Measurements from ENCODE around the gene KCTD16.
A peak's percentile ranks its signal among the peaks of the same experiment; 100 is the strongest.

Gene KCTD16

GRCh38 chr5:144167998-144168397, 2.7 kb upstream of the KCTD16 start:
- no peak for DNase-seq

GRCh38 chr5:144169904-144170275, 783 bp upstream of the KCTD16 start:
- no peak for DNase-seq

GRCh38 chr5:144173766-144174165, 3.1 kb downstream of the KCTD16 start:
- DNase-seq, result no peak

GRCh38 chr5:144177548-144177947, 6.9 kb downstream of the KCTD16 start:
- DNase-seq, result no peak

- no peak for DNase-seq
These were observed 8.6 kb downstream of the KCTD16 start for GRCh38 chr5:144179226-144179625.

GRCh38 chr5:144183254-144183889, 12.7 kb downstream of the KCTD16 start:
- DNase-seq, result no peak

- peak; percentile 49 for DNase-seq
These were observed 17.1 kb downstream of the KCTD16 start for GRCh38 chr5:144187699-144188294.

- peak; percentile 59 for DNase-seq
These were observed 19.2 kb downstream of the KCTD16 start for GRCh38 chr5:144189800-144190429.

- no peak for DNase-seq
These were observed 20.9 kb downstream of the KCTD16 start for GRCh38 chr5:144191531-144191930.

- DNase-seq, result no peak
These were observed 21.3 kb downstream of the KCTD16 start for GRCh38 chr5:144191998-144192397.

- no peak for DNase-seq
These were observed 22.0 kb downstream of the KCTD16 start for GRCh38 chr5:144192661-144193060.

GRCh38 chr5:144194144-144194543, 23.5 kb downstream of the KCTD16 start:
- no peak for DNase-seq

GRCh38 chr5:144195448-144195847, 24.8 kb downstream of the KCTD16 start:
- no peak for DNase-seq

GRCh38 chr5:144196612-144197011, 25.9 kb downstream of the KCTD16 start:
- no peak for DNase-seq

GRCh38 chr5:144198386-144198785, 27.7 kb downstream of the KCTD16 start:
- DNase-seq, result no peak

- DNase-seq, result no peak
These were observed 30.9 kb downstream of the KCTD16 start for GRCh38 chr5:144201588-144201987.

- no peak for DNase-seq
These were observed 31.4 kb downstream of the KCTD16 start for GRCh38 chr5:144202072-144202471.

- DNase-seq, result no peak
These were observed 32.1 kb downstream of the KCTD16 start for GRCh38 chr5:144202726-144203125.

GRCh38 chr5:144203750-144204596, 33.3 kb downstream of the KCTD16 start:
- DNase-seq, result no peak

GRCh38 chr5:144205141-144205551, 34.5 kb downstream of the KCTD16 start:
- no peak for DNase-seq

- no peak for DNase-seq
These were observed 35.5 kb downstream of the KCTD16 start for GRCh38 chr5:144206141-144206540.

GRCh38 chr5:144207875-144208444, 37.3 kb downstream of the KCTD16 start:
- no peak for DNase-seq

- DNase-seq, result no peak
These were observed 38.7 kb downstream of the KCTD16 start for GRCh38 chr5:144209361-144209760.

Data from activated CD4-positive, CD25-positive, alpha-beta regulatory T cell treated with anti-CD3 and anti-CD28 coated beads, Interleukin-2, amount 50 U/mL, for 72 hours (primary cell).